Body of pancreas (tissue), 4 donors: ENCODE measurements around the gene RALA. TPM values are rescaled to one million over a fixed set of nuclear protein-coding genes. Genes with fewer than 3 reads are reported as not detected.

ENCODE experiments used
- ATAC-seq: fragments of 150-250 bp; one replicate; pipeline ENCODE4 v1.9.1; 2016
- DNase-seq, 4 donors: peaks; one replicate each; pipeline ENCODE4 v3.0.0-alpha.2; 2019
- H3K27ac ChIP-seq, 4 donors: fragments of 200-600 bp; sonication (generic); 1 replicate in 3 of 4; 2 replicates in 1 of 4; pipeline versions ENCODE4 v1.5.1 to v1.6.1; 2016 to 2019; ENCODE audit warnings: mild to moderate bottlenecking in 1 of 4, mixed read lengths in 1 of 4, moderate library complexity in 1 of 4
- H3K27me3 ChIP-seq, 2 donors: fragments of 200-600 bp; sonication (generic); one replicate each; pipeline ENCODE4 v1.6.0; 2016; ENCODE audit warnings: mild to moderate bottlenecking in 1 of 2
- H3K36me3 ChIP-seq, 2 donors: fragments of 200-600 bp; sonication (generic); replicated peaks in 1 of 2; 2 replicates each; pipeline ENCODE4 v1.5.1; 2016; ENCODE audit warnings: low read depth in 2 of 2; ENCODE audit not compliant: insufficient read depth in 1 of 2
- H3K4me1 ChIP-seq: fragments of 200-600 bp; sonication (generic); one replicate; pipeline ENCODE4 v1.6.0; 2016
- H3K4me3 ChIP-seq, 2 donors: fragments of 200-600 bp; sonication (generic); 1 replicate in 1 of 2; 2 replicates in 1 of 2; pipeline ENCODE4 v1.5.1; 2016 to 2019
- H3K9me3 ChIP-seq, 3 donors: fragments of 200-600 bp; sonication (generic); 1 replicate in 2 of 3; 2 replicates in 1 of 3; pipeline ENCODE4 v1.5.1; 2016
- CTCF ChIP-seq, 7 experiments: fragments of 450-650 bp in 4 of 7; fragments of 200-600 bp in 3 of 7; sonication (generic) in 3 of 7; IDR thresholded peaks; one replicate each; pipeline ENCODE4 v1.5.1; 2016 to 2019; ENCODE audit warnings: antibody characterized with exemption in 7 of 7
- POLR2A ChIP-seq, 3 donors: fragments of 450-650 bp; IDR thresholded peaks; one replicate each; pipeline ENCODE4 v1.6.1; 2016; ENCODE audit warnings: antibody characterized with exemption in 3 of 3, mild to moderate bottlenecking in 2 of 3
- WGBS, 2 donors: methylation state at CpG; one replicate each; pipeline ENCODE4 v1.1.5; 2017; 5-methylcytosine and 5-hydroxymethylcytosine counted together
- intact Hi-C: fragments of 100-400 bp; cut with DNase I; formaldehyde crosslinking; loops from one replicate; pipeline ENCODE4 v1.15.1; 2023
- total RNA-seq, 2 donors: library from RNA; depleted of rRNA; stranded (reverse); fragments of >200 nt; gene quantifications; one replicate each; pipeline ENCODE4 v1.1.0, GENCODE V29; 2016

The RALA gene
- total RNA-seq, 2 donors from 2014 or later: 10.5 to 14.5 TPM

DNA sequence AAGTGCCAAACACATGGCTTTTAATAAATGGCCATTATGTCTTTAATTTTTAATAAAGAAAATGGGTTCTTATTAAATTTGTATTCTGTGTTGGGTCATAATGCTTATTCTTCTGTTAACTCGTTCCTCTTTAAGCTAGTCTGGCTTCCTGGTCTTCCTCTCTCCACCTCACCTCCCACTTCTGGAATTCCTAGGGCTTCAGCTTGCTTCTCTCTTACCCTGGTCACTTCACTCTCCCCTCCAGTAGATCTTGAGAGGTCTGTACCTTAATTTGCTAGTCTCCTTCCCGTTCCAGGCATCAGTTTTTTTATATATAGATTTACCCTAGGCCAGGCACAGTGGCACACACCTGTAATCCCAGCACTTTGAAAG lies 111.2 kb downstream of the RALA start:
- intact Hi-C loops: no loop called here
- WGBS, 2 donors: 63 to 66% methylated on average over 2 of the region's 2 CpGs
- ATAC-seq: no peak

DNA sequence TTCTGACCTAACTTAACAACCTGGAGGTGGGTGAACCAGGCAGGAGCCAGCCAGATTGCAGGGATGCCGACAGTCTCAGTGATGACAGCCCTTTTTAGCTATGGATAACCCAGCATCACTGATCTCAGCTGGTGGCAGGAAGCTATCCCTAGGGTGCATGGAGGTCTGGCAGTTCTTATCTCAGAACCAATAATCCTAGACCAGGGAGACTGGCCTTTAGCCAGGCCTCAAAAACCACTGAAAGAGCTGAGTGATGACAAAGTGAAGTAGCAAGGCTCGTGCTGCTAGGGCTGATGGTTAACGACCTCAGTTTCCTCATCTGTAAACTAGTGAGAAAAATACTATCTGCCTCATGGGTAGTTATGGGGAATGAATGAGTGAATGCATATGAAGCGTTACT lies 112.5 kb downstream of the RALA start:
- Histone ChIP-seq H3K4me3 (no peak overlapping the region), H3K36me3 (no peaks in the 10 kb centered on the region), H3K27me3 (no peaks in the 10 kb centered on the region), H3K4me1 (peaks cover 24% of the 10 kb centered on the region), H3K9me3 (no peaks in the 10 kb centered on the region), H3K27ac (no peak overlapping the region)
- intact Hi-C loops: no loop called here
- no peak for DNase-seq
- 65 to 75% methylated on average over 4 of the region's 4 CpGs for WGBS, 2 donors
- no peak for ATAC-seq
- no peak for TF ChIP-seq CTCF (IDR thresholded peaks at IDR 0.05)
- TF ChIP-seq POLR2A (IDR thresholded peaks at IDR 0.05): no peak

More for the DNA sequence above, 111.2 kb downstream of the RALA start:
- no peak overlapping the region for H3K27ac ChIP-seq
- H3K36me3 ChIP-seq: no peaks in the 10 kb centered on the region
- H3K4me1 ChIP-seq: peaks cover 24% of the 10 kb centered on the region
- H3K9me3 ChIP-seq: no peaks in the 10 kb centered on the region
- H3K4me3 ChIP-seq: no peak overlapping the region
- H3K27me3 ChIP-seq: no peaks in the 10 kb centered on the region
- no peak for DNase-seq
- TF ChIP-seq CTCF (IDR thresholded peaks at IDR 0.05) (no peak), POLR2A (IDR thresholded peaks at IDR 0.05) (no peak)

DNA sequence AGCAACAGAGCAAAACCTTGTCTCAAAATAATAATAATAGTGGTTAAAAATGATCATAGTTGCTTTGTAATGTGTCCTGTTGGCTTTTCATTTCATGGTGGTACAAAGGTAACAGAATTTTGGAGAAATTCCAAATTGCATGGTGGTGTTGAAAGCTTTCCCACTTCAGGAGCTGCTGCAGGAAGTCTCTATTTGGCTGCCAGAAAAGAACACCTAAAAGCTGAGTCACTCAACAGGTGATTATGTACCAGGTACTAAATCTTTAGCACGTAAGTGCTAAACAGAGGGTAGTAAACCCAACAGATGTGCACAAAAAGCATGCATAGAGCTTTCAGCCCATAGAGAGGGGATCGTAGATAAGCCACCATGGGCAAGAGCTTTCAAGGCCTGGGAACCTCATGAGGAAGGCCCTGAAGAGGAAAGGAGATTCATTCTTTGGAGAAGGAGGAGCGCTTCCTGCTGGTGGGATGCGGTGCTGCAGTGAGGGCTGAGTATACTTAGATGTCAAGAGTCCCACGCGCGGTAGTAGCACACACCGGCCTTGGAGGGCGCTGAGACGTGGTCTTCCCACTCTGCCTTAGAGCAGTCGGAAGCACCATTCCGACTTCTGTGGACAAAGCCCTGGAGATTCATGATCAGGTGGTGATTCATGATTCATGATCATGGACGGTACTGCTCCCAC lies 118.7 kb downstream of the RALA start:
- Histone ChIP-seq H3K9me3 (no peaks in the 10 kb centered on the region), H3K4me3 (no peak overlapping the region), H3K4me1 (no peaks in the 10 kb centered on the region), H3K36me3 (no peaks in the 10 kb centered on the region), H3K27me3 (no peaks in the 10 kb centered on the region), H3K27ac (peak overlapping the region in 1 of 4 donors; percentile 27)
- WGBS, 2 donors: 81 to 89% methylated on average over 13 of the region's 13 CpGs
- ATAC-seq (peak; percentile 65), DNase-seq (peak in 3 of 4 donors; percentile 14 to 32 (median 29))
- intact Hi-C loops: no loop called here
- TF ChIP-seq POLR2A (IDR thresholded peaks at IDR 0.05): no peak
- peak in 4 of 7 experiments; percentile 7 to 25 (median 18) for TF ChIP-seq CTCF (IDR thresholded peaks at IDR 0.05)

- 65 to 73% methylated on average over 2 of the region's 2 CpGs for whole genome bisulfite sequencing, 2 donors
- Histone ChIP-seq H3K4me3 (no peak overlapping the region), H3K27me3 (no peaks in the 10 kb centered on the region), H3K9me3 (no peaks in the 10 kb centered on the region), H3K27ac (no peak overlapping the region), H3K4me1 (no peaks in the 10 kb centered on the region), H3K36me3 (no peaks in the 10 kb centered on the region)
- intact Hi-C loops: loop anchor here (5.0 kb wide), 1 partner anchor 162 kb away; no protein-coding TSS in a partner anchor
- ATAC-seq (no peak), DNase-seq (no peak)
- TF ChIP-seq CTCF (IDR thresholded peaks at IDR 0.05) (no peak), POLR2A (IDR thresholded peaks at IDR 0.05) (no peak)
Measured at GRCh38 chr7:39744620-39745019, 121.2 kb downstream of the RALA start.

- H3K4me1 ChIP-seq: no peaks in the 10 kb centered on the region
Measured at GRCh38 chr7:39745320-39745719, 121.9 kb downstream of the RALA start.

More at GRCh38 chr7:39745320-39745719, 121.9 kb downstream of the RALA start:
- H3K27ac ChIP-seq: no peak overlapping the region
- H3K36me3 ChIP-seq: no peaks in the 10 kb centered on the region
- 33 to 44% methylated on average over 1 to 4 of the region's 4 CpGs for WGBS, 2 donors
- no peaks in the 10 kb centered on the region for H3K27me3 ChIP-seq
- no peak for TF ChIP-seq CTCF (IDR thresholded peaks at IDR 0.05)
- ATAC-seq (no peak), DNase-seq (no peak)
- intact Hi-C loops: loop anchor here (5.0 kb wide), 1 partner anchor 163 kb away; no protein-coding TSS in a partner anchor
- H3K4me3 ChIP-seq: no peak overlapping the region
- H3K9me3 ChIP-seq: no peaks in the 10 kb centered on the region
